HG03280 (cell line): ENCODE measurements around the gene GPR137.
A peak's percentile ranks its signal among the peaks of the same experiment; 100 is the strongest.

Experiments
- ATAC-seq: cut with Tn5 transposase; IDR thresholded peaks from one replicate; pipeline ENCODE4 v1.9.1; 2021; ENCODE audit warnings: mild to moderate bottlenecking, moderate library complexity; ENCODE audit not compliant: unreplicated experiment

The GPR137 gene

DNA sequence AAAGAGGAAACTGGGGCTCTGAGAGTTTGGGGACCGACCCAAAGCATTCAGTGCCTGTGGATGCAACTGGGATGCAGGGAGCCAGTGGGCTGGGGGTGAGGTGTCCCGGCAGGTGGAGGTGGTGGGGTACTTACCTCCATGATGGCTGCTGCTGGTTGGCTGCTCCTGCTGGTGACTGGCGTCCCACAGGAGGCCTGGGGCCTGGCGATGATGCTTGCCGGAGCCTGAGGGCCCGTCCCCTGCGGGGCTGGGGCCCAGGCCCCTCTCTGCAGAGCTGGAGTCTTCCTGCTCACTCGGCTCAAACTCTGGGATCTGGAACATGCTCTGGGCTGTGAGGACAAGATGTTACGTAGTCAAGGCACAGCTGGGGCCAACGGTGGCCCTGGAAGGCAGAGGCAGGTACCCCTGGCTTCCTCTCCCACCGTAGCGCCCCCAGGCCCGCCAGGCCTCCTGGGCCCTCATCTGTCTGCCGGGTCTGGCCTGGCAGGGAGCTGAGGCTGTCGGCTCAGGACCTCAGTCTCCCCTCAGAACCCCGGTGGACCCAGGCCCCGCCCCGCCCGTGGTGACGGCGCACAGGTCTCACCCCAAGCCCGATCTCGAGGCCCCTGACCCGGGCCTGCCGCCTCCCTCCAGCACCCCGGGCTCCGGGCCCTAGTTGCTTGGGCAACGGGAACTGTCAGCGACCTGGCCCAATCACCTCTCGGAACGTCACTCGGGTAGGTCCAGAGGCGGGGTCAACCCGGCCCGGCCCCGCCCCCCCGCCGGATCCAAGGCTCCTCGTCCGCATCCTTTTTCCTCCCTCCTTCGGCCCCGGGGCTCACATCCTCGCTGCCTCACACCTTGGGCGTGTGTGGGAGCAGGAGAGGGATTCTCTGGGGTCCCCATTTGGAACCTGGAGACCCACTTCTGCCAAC lies 1.3 kb upstream of the GPR137 start, which contains the start of gene BAD:
Gene BAD (minus strand): TSS at position 618 of the 914 bp plus-strand sequence. CDS start 297 bp downstream, at position 321.
- peak; percentile 69 for ATAC-seq

- ATAC-seq: no peak
These were observed 495 bp downstream of the GPR137 start for GRCh38 chr11:64285885-64286800.

DNA sequence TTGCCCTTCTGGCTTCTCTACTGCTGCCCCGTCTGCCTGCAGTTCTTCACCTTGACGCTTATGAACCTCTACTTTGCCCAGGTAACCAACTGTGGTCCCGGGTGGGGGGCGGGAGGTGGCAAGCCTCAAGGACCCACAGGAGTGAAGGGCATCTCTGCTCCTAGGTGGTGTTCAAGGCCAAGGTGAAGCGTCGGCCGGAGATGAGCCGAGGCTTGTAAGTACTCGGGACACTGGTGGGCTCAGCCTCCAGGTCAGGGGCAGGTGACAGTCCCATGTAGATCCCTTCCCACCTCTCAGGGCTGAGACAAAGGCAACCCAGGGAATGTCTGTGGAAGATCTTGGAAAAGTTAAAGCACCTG lies 1.1 kb downstream of the GPR137 start:
- ATAC-seq: no peak

DNA sequence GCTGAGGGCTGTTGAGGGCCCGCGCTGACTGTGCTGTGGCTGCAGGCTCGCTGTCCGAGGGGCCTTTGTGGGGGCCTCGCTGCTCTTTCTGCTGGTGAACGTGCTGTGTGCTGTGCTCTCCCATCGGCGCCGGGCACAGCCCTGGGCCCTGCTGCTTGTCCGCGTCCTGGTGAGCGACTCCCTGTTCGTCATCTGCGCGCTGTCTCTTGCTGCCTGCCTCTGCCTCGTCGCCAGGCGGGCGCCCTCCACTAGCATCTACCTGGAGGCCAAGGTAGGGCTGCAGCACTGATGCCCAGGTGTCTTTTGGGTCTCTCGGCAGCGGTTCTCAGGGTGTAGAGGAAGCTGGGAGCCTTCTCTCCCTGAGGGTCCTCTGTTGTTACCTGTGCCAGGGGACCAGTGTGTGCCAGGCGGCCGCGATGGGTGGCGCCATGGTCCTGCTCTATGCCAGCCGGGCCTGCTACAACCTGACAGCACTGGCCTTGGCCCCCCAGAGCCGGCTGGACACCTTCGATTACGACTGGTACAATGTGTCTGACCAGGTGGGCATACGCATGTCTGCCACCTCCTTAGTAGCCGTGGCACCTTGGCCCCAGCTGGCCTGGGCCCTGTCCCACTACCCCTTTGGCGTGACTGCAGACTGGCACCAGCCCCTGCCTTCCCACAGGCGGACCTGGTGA lies 2.2 kb downstream of the GPR137 start:
- no peak for ATAC-seq

DNA sequence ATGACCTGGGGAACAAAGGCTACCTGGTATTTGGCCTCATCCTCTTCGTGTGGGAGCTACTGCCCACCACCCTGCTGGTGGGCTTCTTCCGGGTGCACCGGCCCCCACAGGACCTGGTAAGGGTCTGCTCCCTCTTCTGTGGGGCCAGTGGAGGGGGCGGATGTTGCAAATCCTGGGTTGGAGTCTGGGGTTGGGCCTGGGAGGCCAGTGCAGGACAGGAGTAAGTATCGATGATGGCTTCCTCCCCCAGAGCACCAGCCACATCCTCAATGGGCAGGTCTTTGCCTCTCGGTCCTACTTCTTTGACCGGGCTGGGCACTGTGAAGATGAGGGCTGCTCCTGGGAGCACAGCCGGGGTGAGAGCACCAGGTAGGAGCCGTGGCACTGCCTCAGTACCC lies 2.7 kb downstream of the GPR137 start:
- no peak for ATAC-seq

GRCh38 chr11:64289002-64289564 lies 3.4 kb downstream of the GPR137 start:
- ATAC-seq: no peak

DNA sequence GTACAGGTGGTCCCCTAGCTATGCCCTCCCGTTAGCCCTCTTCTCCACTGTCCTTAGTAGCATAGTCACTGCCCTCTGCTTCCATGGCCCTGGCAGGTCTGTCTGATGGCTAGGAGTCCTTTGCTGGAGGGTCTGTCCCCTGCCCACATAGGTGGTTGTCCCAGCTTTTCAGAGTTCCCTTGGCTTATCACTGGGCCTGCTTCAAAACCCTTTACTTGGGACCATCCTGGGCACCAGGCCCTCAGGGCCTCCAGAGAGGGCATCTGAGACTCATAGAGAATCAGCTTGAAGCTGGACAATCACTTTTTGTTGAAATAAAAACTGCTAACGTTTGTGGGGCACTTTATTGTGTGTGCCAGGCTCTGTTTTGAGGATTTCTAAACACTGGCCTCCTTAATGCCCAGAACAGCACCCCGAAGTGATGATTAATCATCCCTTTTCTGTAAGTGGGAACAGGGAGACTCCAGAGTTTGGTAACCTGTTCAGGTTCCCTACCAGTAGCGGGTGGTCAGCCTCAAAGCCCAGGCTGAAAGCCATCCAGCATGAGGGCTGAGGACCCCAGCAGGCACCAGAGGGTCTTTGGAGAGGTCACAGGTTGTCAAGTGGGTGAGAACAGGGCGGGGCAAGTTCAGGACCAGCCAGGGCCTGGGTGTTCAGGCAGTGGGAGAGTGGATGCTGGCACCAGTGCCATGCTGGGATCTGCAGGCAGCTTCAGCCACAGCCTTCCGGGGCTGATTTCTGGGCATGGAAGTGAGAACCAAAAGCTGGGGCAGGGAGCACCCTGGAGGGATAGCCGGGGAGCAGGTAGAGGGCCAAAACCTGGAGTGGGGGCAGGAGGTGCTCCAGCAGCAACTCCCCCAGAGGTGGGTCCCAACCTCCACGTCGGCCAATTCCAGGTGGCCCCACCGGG lies 5.0 kb downstream of the GPR137 start:
- ATAC-seq: no peak

DNA sequence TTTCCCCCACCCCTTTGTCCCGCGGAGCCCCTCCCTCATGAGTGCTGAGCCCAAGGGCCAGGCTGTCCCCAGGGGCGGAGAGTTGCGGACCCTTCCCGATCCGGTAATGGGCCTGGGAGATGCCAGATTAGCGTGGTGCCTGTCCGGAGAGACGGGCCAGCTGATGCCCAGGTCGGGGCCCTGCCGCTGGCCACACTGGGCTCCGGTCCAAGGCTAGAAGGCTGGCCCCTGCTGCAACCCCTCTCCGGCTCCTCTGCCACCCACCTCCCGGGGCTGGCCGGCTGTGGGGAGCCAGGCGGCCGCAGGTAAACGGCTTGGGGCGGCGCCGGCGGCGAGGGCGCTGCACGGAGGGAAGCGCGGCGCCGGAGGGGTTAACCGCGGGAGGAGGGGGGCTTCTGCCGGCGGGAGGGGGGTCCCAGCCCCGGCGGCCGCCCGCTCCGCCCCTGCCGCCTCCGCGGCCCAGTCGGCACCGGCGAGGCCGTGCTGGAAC lies 5.7 kb downstream of the GPR137 start, which contains the start of gene KCNK4:
Gene KCNK4 (plus strand): TSS at position 41 of the 490 bp plus-strand sequence. CDS start 1,717 bp downstream, outside the sequence.
- no peak for ATAC-seq

GRCh38 chr11:64291752-64292459 lies 6.3 kb downstream of the GPR137 start:
- ATAC-seq: no peak

- no peak for ATAC-seq
These were observed 7.0 kb downstream of the GPR137 start for GRCh38 chr11:64292460-64293254.

DNA sequence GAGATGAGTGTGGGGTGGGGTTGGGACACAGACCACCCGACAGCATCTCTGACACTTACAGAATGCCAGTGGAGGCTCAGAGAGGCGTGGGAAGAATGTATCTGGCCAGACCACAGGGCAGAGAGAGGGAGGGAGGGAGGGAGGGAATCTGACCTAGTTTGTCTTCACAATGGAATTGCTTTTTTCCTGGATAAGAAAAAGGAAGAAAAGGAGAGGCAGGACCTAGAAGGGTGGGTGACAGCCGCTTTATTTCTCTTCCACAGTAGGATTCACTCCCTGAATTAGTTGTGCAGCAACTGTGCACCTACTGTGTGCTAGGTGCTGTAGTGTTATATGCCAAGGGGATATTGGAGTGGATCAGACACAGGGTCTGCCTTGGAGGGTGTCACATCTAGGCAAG lies 9.1 kb downstream of the GPR137 start:
- ATAC-seq: no peak

DNA sequence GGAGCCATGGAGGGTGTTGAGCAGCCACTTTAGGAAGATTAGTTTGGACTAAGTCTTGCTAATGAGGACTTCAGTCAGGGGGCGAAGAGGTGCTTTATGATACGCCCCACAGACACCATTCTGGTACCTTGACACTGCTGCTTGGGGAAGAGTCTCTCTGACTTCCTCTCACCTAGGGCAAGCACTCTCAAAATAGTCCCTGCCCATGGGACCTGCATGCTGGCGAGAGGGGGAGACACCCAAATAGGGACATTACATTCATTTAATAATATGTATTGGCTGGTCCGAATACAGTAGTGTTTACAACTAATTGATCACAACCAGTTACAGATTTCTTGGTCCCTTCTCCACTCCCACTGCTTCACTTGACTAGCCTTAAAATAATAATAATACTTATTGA lies 10.1 kb downstream of the GPR137 start:
- ATAC-seq: no peak

- ATAC-seq: no peak
These were observed 10.6 kb downstream of the GPR137 start for GRCh38 chr11:64296236-64296635.

GRCh38 chr11:64296830-64297698 lies 11.4 kb downstream of the GPR137 start:
- ATAC-seq: no peak

DNA sequence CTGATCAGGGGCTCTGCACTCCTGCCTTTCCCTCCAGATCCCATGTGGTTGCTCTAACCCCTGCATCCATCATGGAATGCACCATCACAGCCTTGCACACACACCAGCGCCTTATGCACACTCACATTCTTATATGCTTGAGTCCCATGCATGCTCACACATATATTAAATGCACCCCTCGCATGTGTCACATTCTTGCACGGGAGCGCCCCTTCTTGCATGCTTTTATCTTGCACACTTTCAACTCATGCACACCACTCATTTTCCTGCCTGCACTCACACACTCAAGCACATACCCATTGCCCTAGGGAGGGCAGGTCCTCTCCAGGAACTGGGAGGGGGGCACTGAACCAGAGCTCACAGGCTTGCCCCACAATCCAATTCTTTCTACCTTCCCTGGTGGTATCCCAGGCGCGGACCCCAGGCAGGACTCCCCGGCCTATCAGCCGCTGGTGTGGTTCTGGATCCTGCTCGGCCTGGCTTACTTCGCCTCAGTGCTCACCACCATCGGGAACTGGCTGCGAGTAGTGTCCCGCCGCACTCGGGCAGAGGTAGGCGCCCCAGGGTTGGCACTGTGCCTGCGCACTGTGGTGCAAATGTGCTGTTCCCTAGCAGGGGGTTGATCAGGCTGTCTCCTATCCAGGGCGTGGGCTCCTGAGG lies 12.2 kb downstream of the GPR137 start:
- ATAC-seq: no peak
